IMR-90 (cell line): Measurements from ENCODE around the gene RANGRF.

Experiments
- CHD1 ChIP-seq: IDR thresholded peaks from 2 replicates; pipeline ENCODE4 v1.6.1; 2012; ENCODE audit warnings: low read depth, low read length, improper control_type of control experiment
- MAFK ChIP-seq: IDR thresholded peaks from 2 replicates; pipeline ENCODE4 v1.6.1; 2012; ENCODE audit warnings: low read depth, low read length, improper control_type of control experiment
- MAZ ChIP-seq: IDR thresholded peaks from 2 replicates; pipeline ENCODE4 v1.6.1; 2012; ENCODE audit warnings: low read depth, mild to moderate bottlenecking, low read length, improper control_type of control experiment, moderate library complexity, borderline replicate concordance
- POLR2A ChIP-seq: IDR thresholded peaks from 2 replicates; pipeline ENCODE4 v1.6.1; 2012; ENCODE audit warnings: mild to moderate bottlenecking, low read depth, low read length
- RAD21 ChIP-seq: IDR thresholded peaks from 2 replicates; pipeline ENCODE4 v1.6.1; 2012; ENCODE audit warnings: low read length, improper control_type of control experiment
- RCOR1 ChIP-seq: IDR thresholded peaks from 2 replicates; pipeline ENCODE4 v1.6.1; 2012; ENCODE audit warnings: mild to moderate bottlenecking, low read length, improper control_type of control experiment; ENCODE audit not compliant: insufficient replicate concordance
- TF ChIP-seq, protein P1 (sequence below): conservative IDR thresholded peaks from 2 replicates; pipeline ENCODE4 v1.5.1; 2012; ENCODE audit warnings: mild to moderate bottlenecking, low read depth, low read length, improper control_type of control experiment
- TF ChIP-seq, protein P2 (sequence below): fragments of 150-350 bp; IDR thresholded peaks from 2 replicates; pipeline ENCODE4 v1.6.1; 2017; ENCODE audit warnings: mild to moderate bottlenecking, antibody characterized with exemption, low read length, low read depth

DNA sequence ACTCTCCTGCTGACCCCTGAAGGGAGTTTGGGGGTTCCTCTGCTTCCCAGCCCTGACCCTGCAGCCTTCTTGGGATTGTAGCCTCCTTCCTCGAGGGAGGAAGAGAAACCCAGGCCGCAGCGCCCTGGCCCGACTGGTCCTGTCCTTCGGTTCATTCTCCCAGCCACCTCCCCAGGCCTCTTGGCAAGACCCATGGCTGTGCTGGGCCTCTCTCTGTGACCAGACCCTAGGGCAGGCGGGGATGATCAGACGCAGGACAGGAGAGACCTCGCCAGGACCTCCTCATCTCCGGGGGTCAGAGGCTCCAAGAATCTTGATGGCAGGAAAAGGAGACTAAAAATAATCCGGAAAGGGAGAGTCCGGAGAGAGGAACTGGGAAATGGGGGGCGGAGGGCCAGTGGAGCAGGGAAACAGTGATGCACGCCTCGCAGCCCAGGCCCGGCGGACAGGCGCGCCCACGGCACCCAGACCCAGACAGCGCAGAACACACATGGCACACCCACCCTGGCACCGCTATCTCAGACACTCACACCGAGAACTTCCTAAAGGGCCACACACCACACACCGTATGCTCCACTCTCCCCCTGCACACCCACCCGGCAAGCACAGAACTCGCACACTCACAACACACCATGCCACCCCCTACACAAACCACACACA, 22.8 kb downstream of the RANGRF start:
- TF ChIP-seq MAZ (no peak), CHD1 (no peak), POLR2A (no peak), RCOR1 (no peak), MAFK (no peak), RAD21 (no peak)
- TF ChIP-seq, protein P1, sequence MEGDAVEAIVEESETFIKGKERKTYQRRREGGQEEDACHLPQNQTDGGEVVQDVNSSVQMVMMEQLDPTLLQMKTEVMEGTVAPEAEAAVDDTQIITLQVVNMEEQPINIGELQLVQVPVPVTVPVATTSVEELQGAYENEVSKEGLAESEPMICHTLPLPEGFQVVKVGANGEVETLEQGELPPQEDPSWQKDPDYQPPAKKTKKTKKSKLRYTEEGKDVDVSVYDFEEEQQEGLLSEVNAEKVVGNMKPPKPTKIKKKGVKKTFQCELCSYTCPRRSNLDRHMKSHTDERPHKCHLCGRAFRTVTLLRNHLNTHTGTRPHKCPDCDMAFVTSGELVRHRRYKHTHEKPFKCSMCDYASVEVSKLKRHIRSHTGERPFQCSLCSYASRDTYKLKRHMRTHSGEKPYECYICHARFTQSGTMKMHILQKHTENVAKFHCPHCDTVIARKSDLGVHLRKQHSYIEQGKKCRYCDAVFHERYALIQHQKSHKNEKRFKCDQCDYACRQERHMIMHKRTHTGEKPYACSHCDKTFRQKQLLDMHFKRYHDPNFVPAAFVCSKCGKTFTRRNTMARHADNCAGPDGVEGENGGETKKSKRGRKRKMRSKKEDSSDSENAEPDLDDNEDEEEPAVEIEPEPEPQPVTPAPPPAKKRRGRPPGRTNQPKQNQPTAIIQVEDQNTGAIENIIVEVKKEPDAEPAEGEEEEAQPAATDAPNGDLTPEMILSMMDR, result no peak
- TF ChIP-seq, protein P2, sequence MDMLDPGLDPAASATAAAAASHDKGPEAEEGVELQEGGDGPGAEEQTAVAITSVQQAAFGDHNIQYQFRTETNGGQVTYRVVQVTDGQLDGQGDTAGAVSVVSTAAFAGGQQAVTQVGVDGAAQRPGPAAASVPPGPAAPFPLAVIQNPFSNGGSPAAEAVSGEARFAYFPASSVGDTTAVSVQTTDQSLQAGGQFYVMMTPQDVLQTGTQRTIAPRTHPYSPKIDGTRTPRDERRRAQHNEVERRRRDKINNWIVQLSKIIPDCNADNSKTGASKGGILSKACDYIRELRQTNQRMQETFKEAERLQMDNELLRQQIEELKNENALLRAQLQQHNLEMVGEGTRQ, result no peak
